Neural progenitor cell (in vitro differentiated cells): ENCODE results near the gene REXO1.

Experiments used
- CTCF ChIP-seq: fragments of 200-600 bp; sonication (generic); IDR thresholded peaks from 2 replicates; pipeline ENCODE4 v1.5.1; 2017; ENCODE audit warnings: antibody characterized with exemption, mild to moderate bottlenecking
- EZH2 ChIP-seq: fragments of 200-600 bp; sonication (generic); IDR thresholded peaks from 2 replicates; pipeline ENCODE4 v1.6.1; 2017; ENCODE audit warnings: antibody characterized with exemption, mild to moderate bottlenecking, moderate library complexity
- EZH2phosphoT487 ChIP-seq: fragments of 200-600 bp; sonication (generic); IDR thresholded peaks from 2 replicates; pipeline ENCODE4 v1.6.1; 2017; ENCODE audit warnings: antibody characterized with exemption

GRCh38 chr19:1783874-1784273 lies 64.4 kb downstream of the REXO1 start:
- TF ChIP-seq CTCF (no peak), EZH2 (no peak), EZH2phosphoT487 (no peak)
